DOHH2 (cell line): Measurements from ENCODE around the gene STPG4.

Experiments used
- H3F3A ChIP-seq: fragments of 200-600 bp; sonication (generic), shearing (Covaris generic); 2 replicates; pipeline ENCODE4 v1.6.0; 2016; ENCODE audit warnings: antibody characterized with exemption, mild to moderate bottlenecking; ENCODE audit not compliant: control insufficient read depth, insufficient read depth
- H3K27ac ChIP-seq: fragments of 200-600 bp; sonication (generic); 2 replicates; pipeline ENCODE4 v1.5.1; 2014; ENCODE audit warnings: low read depth, mild to moderate bottlenecking, low read length, moderate library complexity
- H3K27me3 ChIP-seq: fragments of 200-600 bp; sonication (generic); 2 replicates; pipeline ENCODE4 v1.6.1; 2014; ENCODE audit warnings: mild to moderate bottlenecking, low read length, mixed read lengths; ENCODE audit not compliant: control insufficient read depth
- H3K36me3 ChIP-seq: fragments of 200-600 bp; sonication (generic); 2 replicates; pipeline ENCODE4 v1.6.1; 2014; ENCODE audit warnings: mild to moderate bottlenecking, low read length, moderate library complexity, mixed read lengths; ENCODE audit not compliant: control insufficient read depth
- H3K4me1 ChIP-seq: fragments of 200-600 bp; sonication (generic); 2 replicates; pipeline ENCODE4 v1.6.1; 2014; ENCODE audit warnings: mild to moderate bottlenecking, low read length, mixed read lengths; ENCODE audit not compliant: control insufficient read depth
- H3K4me2 ChIP-seq: fragments of 200-600 bp; sonication (generic); 2 replicates; pipeline ENCODE4 v1.6.0; 2014; ENCODE audit warnings: mild to moderate bottlenecking, low read length, moderate library complexity
- H3K4me3 ChIP-seq: fragments of 200-600 bp; sonication (generic); 2 replicates; pipeline ENCODE4 v1.5.1; 2014; ENCODE audit warnings: mild to moderate bottlenecking, low read length, mixed read lengths
- H3K79me2 ChIP-seq: fragments of 200-600 bp; sonication (generic); 2 replicates; pipeline ENCODE4 v1.6.1; 2014; ENCODE audit warnings: mild to moderate bottlenecking, low read length, mixed read lengths; ENCODE audit not compliant: control insufficient read depth
- H3K9me2 ChIP-seq: fragments of 200-600 bp; sonication (generic); replicated peaks from 2 replicates; pipeline ENCODE4 v1.6.1; 2014; ENCODE audit warnings: mild to moderate bottlenecking, low read length, mixed read lengths; ENCODE audit not compliant: control insufficient read depth
- H3K9me3 ChIP-seq: fragments of 200-600 bp; sonication (generic); 2 replicates; pipeline ENCODE4 v1.6.1; 2014; ENCODE audit warnings: antibody characterized with exemption, low read length, mixed read lengths; ENCODE audit not compliant: control insufficient read depth, insufficient read depth
- H4K20me1 ChIP-seq: fragments of 200-600 bp; sonication (generic); 2 replicates; pipeline ENCODE4 v1.6.0; 2014; ENCODE audit warnings: low read depth, mild to moderate bottlenecking, antibody characterized with exemption, low read length, moderate library complexity; ENCODE audit not compliant: control insufficient read depth, insufficient read depth
- EZH2phosphoT487 ChIP-seq: fragments of 200-600 bp; sonication (generic); IDR thresholded peaks from 2 replicates; pipeline ENCODE4 v1.6.1; 2017; ENCODE audit warnings: borderline replicate concordance, mild to moderate bottlenecking, antibody characterized with exemption, low read length, moderate library complexity, mixed read lengths
- TF ChIP-seq, protein P1 (sequence below): fragments of 200-600 bp; sonication (generic); IDR thresholded peaks from one replicate; pipeline ENCODE4 v1.5.1; 2014; ENCODE audit warnings: antibody characterized with exemption, mild to moderate bottlenecking, low read depth, low read length; ENCODE audit not compliant: poor library complexity, severe bottlenecking

Gene STPG4

DNA sequence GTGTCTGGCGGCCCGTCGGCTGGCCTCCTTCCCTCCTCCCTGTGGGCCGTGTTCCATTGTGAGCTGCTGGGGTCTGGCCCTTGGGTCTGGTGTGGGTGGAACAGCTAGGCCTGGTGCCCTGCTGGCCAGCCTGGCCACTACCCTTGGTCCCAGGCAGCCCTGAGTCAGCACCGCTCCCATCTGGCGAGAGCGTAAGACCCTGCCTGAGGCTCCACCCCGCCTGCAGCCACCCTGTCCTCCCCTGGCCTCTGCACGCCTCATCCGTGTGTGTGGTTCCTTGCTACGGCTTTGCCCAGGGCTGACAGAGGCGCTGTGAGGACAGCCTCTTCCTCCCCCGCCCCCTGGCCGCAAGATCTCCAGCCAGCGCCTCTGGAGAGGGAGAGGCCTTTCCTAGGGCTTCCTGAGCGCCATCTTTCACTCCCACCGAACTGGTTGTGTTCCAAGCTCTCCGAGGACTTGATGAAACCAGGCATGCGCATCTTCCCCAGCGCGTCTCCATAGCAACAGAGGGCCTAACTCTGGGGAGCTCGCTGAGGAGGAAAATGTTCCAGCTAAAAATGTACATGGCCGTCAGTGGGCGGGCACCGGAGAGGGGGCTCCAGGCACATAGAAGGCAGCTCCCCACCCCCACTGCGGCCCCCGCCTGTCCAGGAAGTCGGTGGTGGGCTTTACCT lies 83.0 kb downstream of the STPG4 start:
- Histone ChIP-seq H3K4me2 (no peak overlapping the region), H4K20me1 (no peaks in the 10 kb centered on the region), H3K9me2 (no peaks in the 10 kb centered on the region), H3K79me2 (no peaks in the 10 kb centered on the region), H3K9me3 (no peaks in the 10 kb centered on the region), H3F3A (no peaks in the 10 kb centered on the region), H3K4me1 (peaks cover 6% of the 10 kb centered on the region; the same call in 1 of the 2 replicates), H3K27me3 (no peaks in the 10 kb centered on the region), H3K36me3 (peaks cover 25% of the 10 kb centered on the region), H3K27ac (no peak overlapping the region), H3K4me3 (no peak overlapping the region)
- TF ChIP-seq, protein P1, sequence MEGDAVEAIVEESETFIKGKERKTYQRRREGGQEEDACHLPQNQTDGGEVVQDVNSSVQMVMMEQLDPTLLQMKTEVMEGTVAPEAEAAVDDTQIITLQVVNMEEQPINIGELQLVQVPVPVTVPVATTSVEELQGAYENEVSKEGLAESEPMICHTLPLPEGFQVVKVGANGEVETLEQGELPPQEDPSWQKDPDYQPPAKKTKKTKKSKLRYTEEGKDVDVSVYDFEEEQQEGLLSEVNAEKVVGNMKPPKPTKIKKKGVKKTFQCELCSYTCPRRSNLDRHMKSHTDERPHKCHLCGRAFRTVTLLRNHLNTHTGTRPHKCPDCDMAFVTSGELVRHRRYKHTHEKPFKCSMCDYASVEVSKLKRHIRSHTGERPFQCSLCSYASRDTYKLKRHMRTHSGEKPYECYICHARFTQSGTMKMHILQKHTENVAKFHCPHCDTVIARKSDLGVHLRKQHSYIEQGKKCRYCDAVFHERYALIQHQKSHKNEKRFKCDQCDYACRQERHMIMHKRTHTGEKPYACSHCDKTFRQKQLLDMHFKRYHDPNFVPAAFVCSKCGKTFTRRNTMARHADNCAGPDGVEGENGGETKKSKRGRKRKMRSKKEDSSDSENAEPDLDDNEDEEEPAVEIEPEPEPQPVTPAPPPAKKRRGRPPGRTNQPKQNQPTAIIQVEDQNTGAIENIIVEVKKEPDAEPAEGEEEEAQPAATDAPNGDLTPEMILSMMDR, result no peak
- no peak for TF ChIP-seq EZH2phosphoT487

DNA sequence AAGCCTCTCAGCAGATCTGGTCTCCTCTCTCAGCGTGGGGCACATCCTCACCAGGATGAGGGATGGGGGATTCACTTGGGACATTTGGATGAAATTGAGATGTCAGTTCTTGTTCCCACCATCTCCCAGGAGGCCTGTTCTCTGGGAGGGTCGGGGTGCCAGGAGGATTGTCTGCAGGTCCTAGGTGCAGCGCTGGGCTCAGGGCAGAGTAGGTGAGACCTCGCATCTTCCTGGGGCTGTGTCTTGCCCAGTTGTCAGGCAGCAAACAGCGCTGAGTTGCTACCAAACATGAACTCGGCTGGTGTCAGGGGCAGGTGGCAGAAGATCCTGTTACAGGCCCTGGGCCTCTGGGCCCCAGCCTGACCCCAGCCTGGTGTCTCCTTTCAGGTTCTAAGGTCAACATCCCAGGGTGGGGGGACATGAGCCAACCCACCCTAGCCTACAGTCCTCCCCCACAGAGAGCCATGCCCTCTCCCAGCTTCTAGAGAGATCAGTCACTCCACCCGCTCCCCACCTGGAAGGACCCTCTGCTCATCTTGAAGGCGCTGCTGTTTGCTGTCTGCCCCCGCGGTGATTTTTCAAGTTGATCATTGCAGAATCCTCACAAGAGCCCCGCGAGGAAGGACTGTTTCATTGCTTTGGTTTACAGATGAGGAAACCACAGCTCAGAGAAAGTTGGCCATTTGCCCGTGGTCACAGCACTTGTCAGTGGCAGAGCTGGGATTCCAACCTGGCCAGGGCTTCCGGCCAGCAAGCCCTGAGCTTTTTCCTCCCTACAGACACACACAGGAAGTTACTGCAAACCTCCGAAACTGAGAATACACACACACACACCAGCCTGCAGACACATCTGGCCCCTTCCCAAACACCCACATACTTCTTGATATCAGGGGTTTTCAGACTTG lies 83.9 kb downstream of the STPG4 start:
- Histone ChIP-seq H3K4me1 (peaks cover 6% of the 10 kb centered on the region; the same call in 1 of the 2 replicates), H4K20me1 (no peaks in the 10 kb centered on the region), H3K4me2 (no peak overlapping the region), H3K36me3 (peaks cover 28% of the 10 kb centered on the region), H3K79me2 (no peaks in the 10 kb centered on the region), H3K27ac (no peak overlapping the region), H3K9me2 (no peaks in the 10 kb centered on the region), H3F3A (no peaks in the 10 kb centered on the region), H3K4me3 (no peak overlapping the region), H3K9me3 (no peaks in the 10 kb centered on the region), H3K27me3 (no peaks in the 10 kb centered on the region)
- TF ChIP-seq EZH2phosphoT487, result no peak
- TF ChIP-seq, protein P1, result no peak

DNA sequence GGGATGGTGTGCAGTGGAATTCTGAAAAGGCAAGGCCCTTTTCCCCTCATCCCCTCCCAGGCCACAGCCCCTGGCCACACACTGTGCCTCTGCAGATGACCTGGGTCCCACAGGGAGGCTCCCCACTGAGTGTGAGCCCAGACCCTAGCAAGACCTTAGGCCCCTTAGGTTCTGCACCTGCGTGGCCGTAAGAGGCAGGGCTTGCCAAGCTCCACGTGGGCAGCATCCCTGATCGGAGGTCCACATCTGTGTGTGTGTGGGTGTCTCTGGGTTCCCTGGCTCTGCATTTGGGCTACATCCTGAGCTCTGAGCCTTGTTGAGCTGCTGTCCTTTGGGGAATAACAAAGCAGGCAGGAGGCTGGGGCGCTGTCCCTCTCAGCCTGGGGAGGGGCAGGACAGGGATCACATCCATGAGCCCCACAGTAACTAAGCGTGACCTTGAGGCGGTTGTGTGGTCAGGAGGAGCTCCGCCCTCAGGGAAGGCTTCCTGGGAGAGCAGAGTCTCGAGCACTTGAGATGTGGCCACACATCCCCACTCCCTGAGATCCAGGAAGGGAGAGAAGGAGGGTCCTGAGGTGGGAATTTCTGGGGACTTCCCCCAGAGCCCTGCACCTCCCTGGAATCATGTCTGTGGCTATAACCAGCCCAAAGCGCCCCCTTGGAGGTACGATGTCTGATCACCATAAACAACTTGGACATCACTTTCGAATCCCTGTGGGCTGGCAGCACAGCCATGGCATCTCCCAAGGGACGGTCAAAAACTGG lies 84.8 kb downstream of the STPG4 start:
- Histone ChIP-seq H3K4me1 (peaks cover 6% of the 10 kb centered on the region; the same call in 1 of the 2 replicates), H3K4me2 (no peak overlapping the region), H3F3A (no peaks in the 10 kb centered on the region), H3K27ac (no peak overlapping the region), H3K79me2 (no peaks in the 10 kb centered on the region), H3K36me3 (peaks cover 32% of the 10 kb centered on the region), H4K20me1 (no peaks in the 10 kb centered on the region), H3K27me3 (no peaks in the 10 kb centered on the region), H3K9me2 (no peaks in the 10 kb centered on the region), H3K4me3 (no peak overlapping the region), H3K9me3 (no peaks in the 10 kb centered on the region)
- TF ChIP-seq, protein P1, result no peak
- TF ChIP-seq EZH2phosphoT487, result no peak
